ENCODE results near the gene AQP5. TPM values are rescaled to one million over a fixed set of nuclear protein-coding genes. Genes with fewer than 3 reads are reported as not detected.

Gene AQP5
- total RNA-seq, 2 donors from 2014 or later: 2.1 TPM; not detected in 1

- Histone ChIP-seq H3K4me3 (no peak overlapping the region), H3K9me3 (no peaks in the 10 kb centered on the region), H3K4me1 (peaks cover 0 to 9% of the 10 kb centered on the region in 2 donors), H3K27ac (no peak overlapping the region), H3K27me3 (no peaks in the 10 kb centered on the region), H3K36me3 (no peaks in the 10 kb centered on the region)
- TF ChIP-seq CTCF (IDR thresholded peaks at IDR 0.05): no peak
- DNase-seq (ENCODE audit: low spot score): no peak
These were observed 12.5 kb upstream of the AQP5 start for GRCh38 chr12:49948866-49949845.

DNA sequence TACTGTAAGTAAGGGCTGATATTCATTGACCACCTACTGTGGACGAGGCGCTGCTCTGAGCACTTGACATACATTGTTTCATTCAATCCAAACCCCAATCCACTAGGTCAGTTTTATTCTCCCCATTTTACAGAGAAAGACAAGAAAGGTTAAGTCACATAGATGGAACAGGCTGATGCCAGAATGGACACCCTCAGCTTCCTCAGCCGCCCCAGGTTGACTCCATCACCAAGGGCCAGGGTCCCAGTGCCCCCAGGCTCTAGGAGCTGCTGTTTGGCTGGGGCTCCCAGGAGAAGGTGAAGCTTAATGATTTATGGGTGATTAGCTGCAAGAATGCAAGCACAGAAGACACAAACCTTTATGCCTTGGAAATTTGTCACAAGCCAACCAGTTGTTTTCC is 11.8 kb upstream of the AQP5 start:
- H3K4me3 ChIP-seq: no peak overlapping the region
- no peak for TF ChIP-seq CTCF (IDR thresholded peaks at IDR 0.05)

DNA sequence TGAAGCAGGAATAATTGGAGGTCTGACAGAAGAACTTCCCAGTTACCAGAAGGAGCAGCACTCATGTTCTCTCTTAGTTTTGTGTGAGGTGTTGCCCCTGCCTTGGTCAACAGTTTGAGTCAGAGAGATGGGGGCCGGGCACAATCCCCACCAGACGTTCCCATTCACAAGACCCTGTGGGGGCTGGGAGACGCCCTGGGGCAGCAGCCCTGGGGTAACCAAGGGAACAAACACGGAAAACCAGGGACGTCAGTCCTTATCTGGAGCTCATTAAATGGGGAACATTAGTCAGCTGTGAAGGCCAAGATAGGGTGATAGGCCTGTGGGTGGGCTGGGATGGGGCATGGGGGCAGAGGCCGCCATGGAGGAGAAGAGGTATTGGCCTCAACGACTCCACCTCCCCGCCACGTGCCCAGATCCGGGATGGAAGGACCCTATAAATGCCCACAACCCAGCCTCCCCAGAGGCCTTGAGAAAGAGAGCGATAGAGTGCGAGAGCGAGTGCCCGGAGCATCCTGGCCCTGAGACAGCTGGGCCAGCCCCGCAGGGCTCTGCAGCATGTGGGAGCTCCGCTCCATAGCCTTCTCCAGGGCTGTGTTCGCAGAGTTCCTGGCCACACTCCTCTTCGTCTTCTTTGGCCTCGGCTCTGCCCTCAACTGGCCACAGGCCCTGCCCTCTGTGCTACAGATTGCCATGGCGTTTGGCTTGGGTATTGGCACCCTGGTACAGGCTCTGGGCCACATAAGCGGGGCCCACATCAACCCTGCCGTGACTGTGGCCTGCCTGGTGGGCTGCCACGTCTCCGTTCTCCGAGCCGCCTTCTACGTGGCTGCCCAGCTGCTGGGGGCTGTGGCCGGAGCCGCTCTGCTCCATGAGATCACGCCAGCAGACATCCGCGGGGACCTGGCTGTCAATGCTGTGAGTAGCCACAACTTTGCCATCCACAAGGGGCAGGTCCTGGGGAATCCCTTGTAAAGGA is 11.1 kb upstream of the AQP5 start, which contains the start of gene AQP2:
Gene AQP2 (plus strand): TSS at position 465 of the 979 bp plus-strand sequence. CDS start 94 bp downstream, at position 559.
- Histone ChIP-seq H3K27me3 (peaks cover 5 to 7% of the 10 kb centered on the region in 2 donors), H3K36me3 (no peaks in the 10 kb centered on the region), H3K4me3 (no peak within 1 kb of the TSS), H3K9me3 (no peaks in the 10 kb centered on the region), H3K4me1 (peaks cover 0 to 6% of the 10 kb centered on the region in 2 donors), H3K27ac (no peak within 1 kb of the TSS)
- no peak for TF ChIP-seq CTCF (IDR thresholded peaks at IDR 0.05)
- DNase-seq (ENCODE audit: low spot score): no peak

More for the DNA sequence above, 11.8 kb upstream of the AQP5 start:
- peaks cover 0 to 9% of the 10 kb centered on the region in 2 donors for H3K4me1 ChIP-seq
- H3K9me3 ChIP-seq: no peaks in the 10 kb centered on the region
- H3K27me3 ChIP-seq: peaks cover 0 to 1% of the 10 kb centered on the region in 2 donors
- H3K27ac ChIP-seq: no peak overlapping the region
- no peaks in the 10 kb centered on the region for H3K36me3 ChIP-seq
- no peak for DNase-seq (ENCODE audit: low spot score)

GRCh38 chr12:49951411-49952240 is 10.0 kb upstream of the AQP5 start:
- H3K36me3 ChIP-seq: no peaks in the 10 kb centered on the region
- H3K9me3 ChIP-seq: no peaks in the 10 kb centered on the region
- TF ChIP-seq CTCF (IDR thresholded peaks at IDR 0.05): no peak
- H3K27me3 ChIP-seq: peaks cover 7% of the 10 kb centered on the region in 2 donors
- no peak for DNase-seq (ENCODE audit: low spot score)
- H3K27ac ChIP-seq: no peak overlapping the region
- H3K4me3 ChIP-seq: no peak overlapping the region
- peaks cover 0 to 6% of the 10 kb centered on the region in 2 donors for H3K4me1 ChIP-seq
